Fibroblast of pulmonary artery (primary cell): Measurements from ENCODE around the gene ZMIZ1.

Source experiments
- DNase-seq: peaks from one replicate; pipeline ENCODE4 v3.0.0-alpha.2; 2010; ENCODE audit warnings: low read depth
- H3K4me3 ChIP-seq: replicated peaks from 2 replicates; pipeline ENCODE4 v1.5.1; 2011; ENCODE audit warnings: low read depth, mild to moderate bottlenecking, control low read depth, low read length, moderate library complexity
- TF ChIP-seq, protein P1 (sequence below): IDR thresholded peaks from 2 replicates; pipeline ENCODE4 v1.5.1; 2011; ENCODE audit warnings: mild to moderate bottlenecking, control low read depth, low read length, inconsistent platforms; ENCODE audit errors: missing control alignments

ZMIZ1 gene

GRCh38 chr10:79310200-79310865, 241.6 kb downstream of the ZMIZ1 start:
- TF ChIP-seq, protein P1, sequence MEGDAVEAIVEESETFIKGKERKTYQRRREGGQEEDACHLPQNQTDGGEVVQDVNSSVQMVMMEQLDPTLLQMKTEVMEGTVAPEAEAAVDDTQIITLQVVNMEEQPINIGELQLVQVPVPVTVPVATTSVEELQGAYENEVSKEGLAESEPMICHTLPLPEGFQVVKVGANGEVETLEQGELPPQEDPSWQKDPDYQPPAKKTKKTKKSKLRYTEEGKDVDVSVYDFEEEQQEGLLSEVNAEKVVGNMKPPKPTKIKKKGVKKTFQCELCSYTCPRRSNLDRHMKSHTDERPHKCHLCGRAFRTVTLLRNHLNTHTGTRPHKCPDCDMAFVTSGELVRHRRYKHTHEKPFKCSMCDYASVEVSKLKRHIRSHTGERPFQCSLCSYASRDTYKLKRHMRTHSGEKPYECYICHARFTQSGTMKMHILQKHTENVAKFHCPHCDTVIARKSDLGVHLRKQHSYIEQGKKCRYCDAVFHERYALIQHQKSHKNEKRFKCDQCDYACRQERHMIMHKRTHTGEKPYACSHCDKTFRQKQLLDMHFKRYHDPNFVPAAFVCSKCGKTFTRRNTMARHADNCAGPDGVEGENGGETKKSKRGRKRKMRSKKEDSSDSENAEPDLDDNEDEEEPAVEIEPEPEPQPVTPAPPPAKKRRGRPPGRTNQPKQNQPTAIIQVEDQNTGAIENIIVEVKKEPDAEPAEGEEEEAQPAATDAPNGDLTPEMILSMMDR, result no peak
- no peak for DNase-seq
- no peak overlapping the region for H3K4me3 ChIP-seq

DNA sequence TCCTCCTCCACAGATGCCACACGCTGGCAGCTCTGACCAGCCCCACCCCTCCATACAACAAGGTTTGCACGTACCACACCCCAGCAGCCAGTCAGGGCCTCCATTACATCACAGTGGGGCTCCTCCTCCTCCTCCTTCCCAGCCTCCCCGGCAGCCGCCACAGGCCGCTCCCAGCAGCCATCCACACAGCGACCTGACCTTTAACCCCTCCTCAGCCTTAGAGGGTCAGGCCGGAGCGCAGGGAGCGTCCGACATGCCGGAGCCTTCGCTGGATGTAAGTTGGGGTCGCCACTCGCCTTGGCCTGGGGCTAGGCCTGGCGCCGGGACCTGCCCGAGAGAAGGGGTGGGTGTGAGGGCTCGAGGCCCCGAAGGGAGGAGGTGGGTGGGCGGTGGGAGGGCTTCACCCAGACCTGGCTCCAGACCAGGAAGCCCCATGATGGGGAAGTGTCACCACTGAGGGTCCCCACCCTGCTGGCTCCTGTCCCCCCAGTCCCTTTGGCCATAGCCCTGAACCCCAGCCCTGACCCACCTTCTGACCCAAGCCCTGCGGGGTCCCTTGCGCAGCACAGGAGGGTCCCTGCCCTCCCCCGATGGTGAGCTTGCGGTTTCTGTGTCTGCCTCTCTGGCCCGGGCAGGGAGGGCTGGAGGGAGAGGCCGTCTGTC, 242.3 kb downstream of the ZMIZ1 start:
- TF ChIP-seq, protein P1, result no peak
- no peak overlapping the region for H3K4me3 ChIP-seq

DNA sequence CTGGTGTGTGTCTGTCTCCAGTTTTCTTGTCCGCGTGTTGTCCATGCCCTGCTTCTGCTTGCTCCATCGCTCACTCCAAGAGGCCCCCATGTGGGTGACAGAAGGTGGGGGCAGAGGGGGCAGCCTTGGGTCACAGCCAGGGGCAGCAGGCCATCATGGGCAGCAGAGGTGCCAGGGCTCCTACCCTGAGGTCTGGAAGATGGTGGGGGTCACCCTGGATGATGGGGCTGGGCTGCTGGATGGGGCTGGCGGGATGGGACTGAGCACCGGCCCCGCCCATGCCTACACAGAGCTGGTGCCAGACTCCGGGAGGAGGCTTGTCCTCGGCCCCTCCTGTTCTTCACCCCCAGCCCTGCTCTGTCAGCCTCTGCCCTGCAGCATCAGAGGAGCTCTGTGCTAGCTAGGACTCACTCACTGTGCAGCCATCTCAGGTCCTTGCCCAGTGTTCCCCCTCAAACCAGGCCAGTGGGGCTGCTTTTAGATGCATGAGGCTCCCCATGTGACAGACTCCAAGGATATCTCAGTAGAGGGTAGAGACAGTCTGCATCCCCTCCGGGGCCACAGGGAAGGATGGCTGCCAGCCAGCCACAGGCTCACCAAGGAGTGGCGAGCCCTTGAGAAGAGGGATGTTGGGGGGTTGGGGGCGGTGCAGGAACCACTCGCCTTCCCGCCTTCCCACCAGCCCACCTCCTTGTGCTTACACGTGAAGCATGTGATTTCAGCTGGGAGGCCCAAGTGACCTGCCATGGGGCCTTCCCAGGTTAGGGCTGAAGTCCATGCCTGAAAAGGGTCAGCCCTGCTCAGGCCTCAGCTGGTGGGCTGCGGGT, 243.0 kb downstream of the ZMIZ1 start:
- H3K4me3 ChIP-seq, result no peak overlapping the region
- TF ChIP-seq, protein P1, result no peak
- DNase-seq, result no peak

More for the DNA sequence above, 242.3 kb downstream of the ZMIZ1 start:
- DNase-seq, result no peak

GRCh38 chr10:79312601-79313187, 243.9 kb downstream of the ZMIZ1 start:
- TF ChIP-seq, protein P1, result no peak
- no peak for DNase-seq
- H3K4me3 ChIP-seq, result no peak overlapping the region

DNA sequence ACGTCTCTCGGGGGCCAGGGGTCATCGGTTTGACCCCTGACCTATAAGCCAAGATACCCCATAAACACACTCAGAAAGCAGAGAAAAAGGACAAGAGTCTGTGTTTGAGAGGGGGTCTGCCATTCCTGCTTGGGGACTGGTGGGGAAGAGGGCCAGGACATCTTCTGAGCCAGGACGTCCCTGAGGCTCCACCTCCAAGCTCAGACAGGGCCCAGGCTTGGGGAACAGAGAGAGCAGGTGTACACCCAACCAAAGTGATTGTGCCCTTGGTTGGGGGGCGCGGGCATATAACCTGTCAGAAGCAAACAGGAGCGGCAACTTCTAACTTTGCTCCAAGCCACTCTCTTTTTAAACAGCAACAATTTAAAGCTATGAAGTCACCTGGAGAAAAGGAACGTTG, 244.6 kb downstream of the ZMIZ1 start:
- TF ChIP-seq, protein P1, result no peak
- H3K4me3 ChIP-seq, result no peak overlapping the region
- no peak for DNase-seq

- TF ChIP-seq, protein P1, result no peak
- no peak overlapping the region for H3K4me3 ChIP-seq
- DNase-seq, result no peak
These were observed 245.2 kb downstream of the ZMIZ1 start for GRCh38 chr10:79313911-79314439.
